ENCODE measurements around the gene CACNG3. TPM values are rescaled to one million over a fixed set of nuclear protein-coding genes. Genes with fewer than 3 reads are reported as not detected.

CACNG3 gene
- polyA plus RNA-seq, 1 donor from 2014 or later, result not detected

- H2AFZ ChIP-seq (ENCODE audit: low read depth, low read length), result no peak overlapping the region
- no peak overlapping the region for H3K4me3 ChIP-seq (ENCODE audit: low read length)
- no peaks in the 10 kb centered on the region for H3K36me3 ChIP-seq (ENCODE audit: insufficient read depth, low read length)
- H3K9me3 ChIP-seq (ENCODE audit: low read length), result no peaks in the 10 kb centered on the region
- no peaks in the 10 kb centered on the region for H3K79me2 ChIP-seq (replicated peaks; ENCODE audit: insufficient read depth, low read length)
- H3K4me2 ChIP-seq (ENCODE audit: low read length), result no peak overlapping the region
- H3F3A ChIP-seq (ENCODE audit: insufficient read depth, low read length, poor library complexity, severe bottlenecking), result no peaks in the 10 kb centered on the region
- H4K20me1 ChIP-seq (ENCODE audit: insufficient read depth), result no peaks in the 10 kb centered on the region
- no peaks in the 10 kb centered on the region for H3K9me2 ChIP-seq (ENCODE audit: insufficient read depth, low read length)
- no peak overlapping the region for H3K9ac ChIP-seq (ENCODE audit: low read length)
- H3K27me3 ChIP-seq (ENCODE audit: insufficient read depth, low read depth, low read length), result peaks cover 9% of the 10 kb centered on the region
- no peak overlapping the region for H3K27ac ChIP-seq (ENCODE audit: low read length)
- no peak for TF ChIP-seq CTCF (IDR thresholded peaks at IDR 0.05; ENCODE audit: poor library complexity, severe bottlenecking)
- TF ChIP-seq REST (IDR thresholded peaks at IDR 0.05; ENCODE audit: borderline replicate concordance), result no peak
- no peak for TF ChIP-seq SMC3 (conservative IDR thresholded peaks at IDR 0.05; ENCODE audit: poor library complexity)
- TF ChIP-seq MXI1 (conservative IDR thresholded peaks at IDR 0.05; ENCODE audit: poor library complexity, severe bottlenecking), result no peak
- TF ChIP-seq TAF1 (IDR thresholded peaks at IDR 0.05; ENCODE audit: low read depth), result no peak
- no peak for TF ChIP-seq POLR2AphosphoS5 (IDR thresholded peaks at IDR 0.05)
- no peak for TF ChIP-seq RAD21 (conservative IDR thresholded peaks at IDR 0.05)
- no peak for TF ChIP-seq EP300 (conservative IDR thresholded peaks at IDR 0.05; ENCODE audit: poor library complexity, severe bottlenecking)
- no peak for TF ChIP-seq EZH2 (IDR thresholded peaks at IDR 0.05; ENCODE audit: borderline replicate concordance, insufficient read depth, low read length, poor library complexity, severe bottlenecking)
These were observed 52.1 kb downstream of the CACNG3 start for GRCh38 chr16:24308200-24308599.

- Histone ChIP-seq H3K27me3 (ENCODE audit: insufficient read depth, low read depth, low read length) (peaks cover 10% of the 10 kb centered on the region), H3K27ac (ENCODE audit: low read length) (no peak overlapping the region), H3K36me3 (ENCODE audit: insufficient read depth, low read length) (no peaks in the 10 kb centered on the region), H3K9me2 (ENCODE audit: insufficient read depth, low read length) (no peaks in the 10 kb centered on the region), H3K4me3 (ENCODE audit: low read length) (no peak overlapping the region), H3K9ac (ENCODE audit: low read length) (no peak overlapping the region), H2AFZ (ENCODE audit: low read depth, low read length) (no peak overlapping the region), H3K9me3 (ENCODE audit: low read length) (no peaks in the 10 kb centered on the region), H3K79me2 (replicated peaks; ENCODE audit: insufficient read depth, low read length) (no peaks in the 10 kb centered on the region), H3K4me2 (ENCODE audit: low read length) (no peak overlapping the region), H3F3A (ENCODE audit: insufficient read depth, low read length, poor library complexity, severe bottlenecking) (no peaks in the 10 kb centered on the region), H4K20me1 (ENCODE audit: insufficient read depth) (no peaks in the 10 kb centered on the region)
- TF ChIP-seq POLR2AphosphoS5 (IDR thresholded peaks at IDR 0.05) (no peak), EP300 (conservative IDR thresholded peaks at IDR 0.05; ENCODE audit: poor library complexity, severe bottlenecking) (no peak), SMC3 (conservative IDR thresholded peaks at IDR 0.05; ENCODE audit: poor library complexity) (no peak), RAD21 (conservative IDR thresholded peaks at IDR 0.05) (no peak), CTCF (IDR thresholded peaks at IDR 0.05; ENCODE audit: poor library complexity, severe bottlenecking) (no peak), MXI1 (conservative IDR thresholded peaks at IDR 0.05; ENCODE audit: poor library complexity, severe bottlenecking) (no peak), EZH2 (IDR thresholded peaks at IDR 0.05; ENCODE audit: borderline replicate concordance, insufficient read depth, low read length, poor library complexity, severe bottlenecking) (no peak), REST (IDR thresholded peaks at IDR 0.05; ENCODE audit: borderline replicate concordance) (no peak), TAF1 (IDR thresholded peaks at IDR 0.05; ENCODE audit: low read depth) (no peak)
These were observed 53.4 kb downstream of the CACNG3 start for GRCh38 chr16:24309258-24310142.

Measured in neural cell (in vitro differentiated cells).